HL-60 (cell line): ENCODE data around the gene OR5K1.

Experiments
- DNase-seq, 2 experiments: peaks; one replicate each; pipeline ENCODE4 v3.0.0-alpha.2; 2010 to 2020; ENCODE audit warnings: low read depth in 1 of 2, low spot score in 1 of 2
- H3K27ac ChIP-seq: fragments of 250-450 bp; sonication (Bioruptor Pico); replicated peaks from 2 replicates; pipeline ENCODE4 v1.5.1; 2020; ENCODE audit warnings: mild to moderate bottlenecking, moderate library complexity
- H3K27me3 ChIP-seq: fragments of 250-450 bp; sonication (Bioruptor Pico); 2 replicates; pipeline ENCODE4 v1.5.1; 2021; ENCODE audit warnings: mild to moderate bottlenecking, moderate library complexity; ENCODE audit not compliant: insufficient read depth, poor library complexity, severe bottlenecking
- H3K4me3 ChIP-seq: replicated peaks from 2 replicates; pipeline ENCODE4 v1.5.1; 2011; ENCODE audit warnings: mild to moderate bottlenecking, control low read depth, low read length; ENCODE audit not compliant: insufficient read depth
- GABPA ChIP-seq: IDR thresholded peaks from 2 replicates; pipeline ENCODE4 v1.6.1; 2012; ENCODE audit warnings: low read depth
- POLR2AphosphoS5 ChIP-seq: IDR thresholded peaks from 2 replicates; pipeline ENCODE4 v1.6.1; 2012; ENCODE audit warnings: low read depth
- SPI1 ChIP-seq: IDR thresholded peaks from 2 replicates; pipeline ENCODE4 v1.6.1; 2012; ENCODE audit warnings: low read depth, mild to moderate bottlenecking, borderline replicate concordance
- TF ChIP-seq, protein P1 (sequence below): IDR thresholded peaks from one replicate; pipeline ENCODE4 v1.5.1; 2011; ENCODE audit warnings: low read length, control low read depth, inconsistent platforms; ENCODE audit not compliant: insufficient read depth
- TF ChIP-seq, protein P2 (sequence below): IDR thresholded peaks from 2 replicates; pipeline ENCODE4 v1.6.1; 2012; ENCODE audit warnings: low read depth; ENCODE audit not compliant: insufficient replicate concordance

Gene OR5K1

DNA sequence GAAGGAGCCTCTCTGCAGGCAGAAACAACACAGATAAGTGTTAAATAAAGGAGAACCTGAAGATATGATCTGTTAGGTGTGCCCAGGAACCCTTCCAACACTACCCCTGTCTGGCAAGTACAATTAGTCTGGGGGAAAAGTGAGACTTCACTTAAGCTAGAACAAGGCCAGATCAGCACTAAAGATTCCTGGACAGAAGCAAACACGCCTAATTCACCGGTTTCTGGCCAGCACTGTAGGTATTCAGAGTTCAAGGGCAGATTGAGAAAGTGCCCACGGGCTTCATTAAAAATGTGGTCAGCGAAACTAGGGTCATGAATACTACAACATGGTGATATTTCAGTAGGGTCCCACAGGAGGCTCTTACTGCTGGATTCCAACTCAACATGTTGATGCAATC lies 28.6 kb upstream of the OR5K1 start:
- TF ChIP-seq, protein P1, sequence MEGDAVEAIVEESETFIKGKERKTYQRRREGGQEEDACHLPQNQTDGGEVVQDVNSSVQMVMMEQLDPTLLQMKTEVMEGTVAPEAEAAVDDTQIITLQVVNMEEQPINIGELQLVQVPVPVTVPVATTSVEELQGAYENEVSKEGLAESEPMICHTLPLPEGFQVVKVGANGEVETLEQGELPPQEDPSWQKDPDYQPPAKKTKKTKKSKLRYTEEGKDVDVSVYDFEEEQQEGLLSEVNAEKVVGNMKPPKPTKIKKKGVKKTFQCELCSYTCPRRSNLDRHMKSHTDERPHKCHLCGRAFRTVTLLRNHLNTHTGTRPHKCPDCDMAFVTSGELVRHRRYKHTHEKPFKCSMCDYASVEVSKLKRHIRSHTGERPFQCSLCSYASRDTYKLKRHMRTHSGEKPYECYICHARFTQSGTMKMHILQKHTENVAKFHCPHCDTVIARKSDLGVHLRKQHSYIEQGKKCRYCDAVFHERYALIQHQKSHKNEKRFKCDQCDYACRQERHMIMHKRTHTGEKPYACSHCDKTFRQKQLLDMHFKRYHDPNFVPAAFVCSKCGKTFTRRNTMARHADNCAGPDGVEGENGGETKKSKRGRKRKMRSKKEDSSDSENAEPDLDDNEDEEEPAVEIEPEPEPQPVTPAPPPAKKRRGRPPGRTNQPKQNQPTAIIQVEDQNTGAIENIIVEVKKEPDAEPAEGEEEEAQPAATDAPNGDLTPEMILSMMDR: no peak
- TF ChIP-seq, protein P2, sequence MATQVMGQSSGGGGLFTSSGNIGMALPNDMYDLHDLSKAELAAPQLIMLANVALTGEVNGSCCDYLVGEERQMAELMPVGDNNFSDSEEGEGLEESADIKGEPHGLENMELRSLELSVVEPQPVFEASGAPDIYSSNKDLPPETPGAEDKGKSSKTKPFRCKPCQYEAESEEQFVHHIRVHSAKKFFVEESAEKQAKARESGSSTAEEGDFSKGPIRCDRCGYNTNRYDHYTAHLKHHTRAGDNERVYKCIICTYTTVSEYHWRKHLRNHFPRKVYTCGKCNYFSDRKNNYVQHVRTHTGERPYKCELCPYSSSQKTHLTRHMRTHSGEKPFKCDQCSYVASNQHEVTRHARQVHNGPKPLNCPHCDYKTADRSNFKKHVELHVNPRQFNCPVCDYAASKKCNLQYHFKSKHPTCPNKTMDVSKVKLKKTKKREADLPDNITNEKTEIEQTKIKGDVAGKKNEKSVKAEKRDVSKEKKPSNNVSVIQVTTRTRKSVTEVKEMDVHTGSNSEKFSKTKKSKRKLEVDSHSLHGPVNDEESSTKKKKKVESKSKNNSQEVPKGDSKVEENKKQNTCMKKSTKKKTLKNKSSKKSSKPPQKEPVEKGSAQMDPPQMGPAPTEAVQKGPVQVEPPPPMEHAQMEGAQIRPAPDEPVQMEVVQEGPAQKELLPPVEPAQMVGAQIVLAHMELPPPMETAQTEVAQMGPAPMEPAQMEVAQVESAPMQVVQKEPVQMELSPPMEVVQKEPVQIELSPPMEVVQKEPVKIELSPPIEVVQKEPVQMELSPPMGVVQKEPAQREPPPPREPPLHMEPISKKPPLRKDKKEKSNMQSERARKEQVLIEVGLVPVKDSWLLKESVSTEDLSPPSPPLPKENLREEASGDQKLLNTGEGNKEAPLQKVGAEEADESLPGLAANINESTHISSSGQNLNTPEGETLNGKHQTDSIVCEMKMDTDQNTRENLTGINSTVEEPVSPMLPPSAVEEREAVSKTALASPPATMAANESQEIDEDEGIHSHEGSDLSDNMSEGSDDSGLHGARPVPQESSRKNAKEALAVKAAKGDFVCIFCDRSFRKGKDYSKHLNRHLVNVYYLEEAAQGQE: peak; percentile 57
- no peak for DNase-seq
- no peaks in the 10 kb centered on the region for H3K27me3 ChIP-seq
- H3K27ac ChIP-seq: no peak overlapping the region
- no peak overlapping the region for H3K4me3 ChIP-seq

DNA sequence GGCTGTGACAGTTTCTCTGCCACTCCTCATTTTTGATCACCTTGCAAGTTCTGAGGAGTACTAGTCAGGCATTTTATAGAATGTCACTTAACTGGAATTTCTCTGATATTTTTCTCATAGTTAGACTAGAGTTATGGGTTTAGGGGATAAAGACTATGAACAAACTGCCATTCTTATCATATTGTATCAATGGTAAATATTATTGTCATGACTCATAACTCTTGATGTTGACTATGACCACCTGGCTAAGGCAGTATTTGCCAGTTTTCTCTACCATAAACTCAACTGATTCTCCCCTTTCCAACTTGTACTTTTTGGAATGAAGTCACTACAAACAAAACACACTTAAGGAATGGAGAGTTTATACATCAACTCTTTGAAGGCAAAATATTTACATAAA lies 22.7 kb upstream of the OR5K1 start:
- Histone ChIP-seq H3K27me3 (peaks cover 5% of the 10 kb centered on the region), H3K27ac (no peak overlapping the region), H3K4me3 (no peak overlapping the region)
- DNase-seq: no peak
- TF ChIP-seq, protein P2: no peak
- TF ChIP-seq SPI1: no peak
- no peak for TF ChIP-seq POLR2AphosphoS5
- TF ChIP-seq, protein P1: no peak
- no peak for TF ChIP-seq GABPA

DNA sequence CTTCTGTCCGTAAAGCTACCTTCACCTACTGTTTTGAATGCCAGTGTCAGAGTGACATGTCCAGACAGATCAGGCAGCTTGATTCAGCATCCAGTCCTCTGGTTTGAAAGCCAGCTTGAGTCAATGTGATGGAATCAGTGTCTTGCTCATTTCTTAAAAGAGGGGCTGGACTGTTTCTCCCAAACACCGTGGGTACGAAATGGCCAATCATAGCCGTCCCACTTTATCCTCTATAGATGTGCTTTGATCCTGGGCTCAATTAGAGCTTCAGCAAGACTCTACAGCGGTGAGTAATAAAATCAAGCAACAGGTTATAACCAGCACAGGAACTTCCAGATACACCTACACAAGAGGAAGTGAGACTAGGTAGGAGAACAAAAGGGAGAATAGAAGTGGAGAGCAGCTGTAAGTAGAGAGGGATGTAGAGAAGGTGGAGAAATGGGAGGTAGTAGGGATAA lies 17.0 kb upstream of the OR5K1 start:
- no peak overlapping the region for H3K27ac ChIP-seq
- no peak overlapping the region for H3K4me3 ChIP-seq
- TF ChIP-seq POLR2AphosphoS5: no peak
- no peak for TF ChIP-seq SPI1
- no peak for TF ChIP-seq GABPA
- TF ChIP-seq, protein P2: no peak
- TF ChIP-seq, protein P1: no peak
- DNase-seq: no peak
- peaks cover 5% of the 10 kb centered on the region for H3K27me3 ChIP-seq
